Calu3 (cell line): ENCODE data around the gene FEV. TPM values are rescaled to one million over a fixed set of nuclear protein-coding genes. Genes with fewer than 3 reads are reported as not detected.

Source experiments
- BruUV-seq: library from RNA; stranded (reverse); fragments of 400-500 nt; replicated peaks from 2 replicates; lab custom pipeline; 2021; lab: Mats Ljungman, UMichigan
- CTCF ChIA-PET: fragments of 300-600 bp; sonication (Branson Sonifier 250); formaldehyde crosslinking; loops from one replicate; lab custom pipeline; 2022; ENCODE audit warnings: antibody characterized with exemption; lab: Charles Lee
- DNase-seq: peaks from one replicate; pipeline ENCODE4 v3.0.0; 2022
- H3K27ac Mint-ChIP-seq: one replicate; pipeline ENCODE4 v1.8.0; 2022; ENCODE audit warnings: mixed read lengths; ENCODE audit not compliant: unreplicated experiment
- H3K27me3 Mint-ChIP-seq: one replicate; pipeline ENCODE4 v1.8.0; 2022; ENCODE audit warnings: mixed read lengths; ENCODE audit not compliant: unreplicated experiment
- H3K36me3 Mint-ChIP-seq: one replicate; pipeline ENCODE4 v1.8.0; 2022; ENCODE audit warnings: mild to moderate bottlenecking, moderate library complexity, mixed read lengths; ENCODE audit not compliant: insufficient read depth, unreplicated experiment
- H3K4me1 Mint-ChIP-seq: one replicate; pipeline ENCODE4 v1.8.0; 2022; ENCODE audit warnings: mild to moderate bottlenecking, low read depth, mixed read lengths; ENCODE audit not compliant: unreplicated experiment
- H3K4me3 Mint-ChIP-seq: one replicate; pipeline ENCODE4 v1.8.0; 2022; ENCODE audit warnings: mild to moderate bottlenecking, low read depth, moderate library complexity, mixed read lengths; ENCODE audit not compliant: unreplicated experiment
- H3K9me3 Mint-ChIP-seq: one replicate; pipeline ENCODE4 v1.8.0; 2022; ENCODE audit warnings: low read depth, mixed read lengths; ENCODE audit not compliant: unreplicated experiment
- CTCF ChIP-seq: fragments of 200-600 bp; IDR thresholded peaks from one replicate; pipeline ENCODE4 v1.8.0; 2022; ENCODE audit warnings: antibody characterized with exemption; ENCODE audit not compliant: unreplicated experiment
- intact Hi-C: fragments of 100-400 bp; cut with micrococcal nuclease; formaldehyde crosslinking; loops from one replicate; pipeline ENCODE4 v1.10.0; 2022; ENCODE audit not compliant: unreplicated experiment
- total RNA-seq: library from RNA; stranded (reverse); gene quantifications from 2 replicates; pipeline ENCODE4 v1.2.3, GENCODE V29; 2022

FEV gene
- total RNA-seq, 1 experiment from 2014 or later: not detected

- H3K27ac Mint-ChIP-seq: no peak overlapping the region
- peak overlapping the region; percentile 76 for H3K4me3 Mint-ChIP-seq
- peaks cover 21% of the 10 kb centered on the region for H3K36me3 Mint-ChIP-seq
- peaks cover 73% of the 10 kb centered on the region for H3K27me3 Mint-ChIP-seq
- no peak for DNase-seq
- no peaks in the 10 kb centered on the region for H3K9me3 Mint-ChIP-seq
- peaks cover 40% of the 10 kb centered on the region for H3K4me1 Mint-ChIP-seq
- BruUV-seq: no TSS peak
- intact Hi-C loops: no loop called here
- TF ChIP-seq CTCF: no peak
- CTCF ChIA-PET: interaction anchor here (0.5 to 2.1 kb wide), 10 partner anchors 8 to 294 kb away, joined by 3 to 18 read pairs (median 4); partner anchors contain the start of genes CDK5R2 and CRYBA2
Observed at GRCh38 chr2:219001100-219001576, 16.2 kb upstream of the FEV start.

GRCh38 chr2:219000569-219000960, 15.6 kb upstream of the FEV start:
- TF ChIP-seq CTCF: no peak
- Mint-ChIP-seq H3K4me3 (no peak overlapping the region), H3K4me1 (peaks cover 40% of the 10 kb centered on the region), H3K9me3 (no peaks in the 10 kb centered on the region), H3K27me3 (peaks cover 73% of the 10 kb centered on the region), H3K36me3 (peaks cover 24% of the 10 kb centered on the region), H3K27ac (no peak overlapping the region)
- intact Hi-C loops: no loop called here
- no peak for DNase-seq
- BruUV-seq: no TSS peak
- CTCF ChIA-PET: no interaction called here

GRCh38 chr2:218999881-219000568, 15.0 kb upstream of the FEV start:
- no peak for DNase-seq
- no peak overlapping the region for H3K4me3 Mint-ChIP-seq

More at GRCh38 chr2:218999881-219000568, 15.0 kb upstream of the FEV start:
- H3K4me1 Mint-ChIP-seq: peaks cover 40% of the 10 kb centered on the region
- CTCF ChIA-PET: no interaction called here
- no peaks in the 10 kb centered on the region for H3K9me3 Mint-ChIP-seq
- H3K27me3 Mint-ChIP-seq: peaks cover 73% of the 10 kb centered on the region
- H3K27ac Mint-ChIP-seq: no peak overlapping the region
- no TSS peak for BruUV-seq
- no peak for TF ChIP-seq CTCF
- H3K36me3 Mint-ChIP-seq: peaks cover 24% of the 10 kb centered on the region
- intact Hi-C loops: no loop called here
